ENCODE results near the gene MTMR2.

- TF ChIP-seq BHLHE40 (IDR thresholded peaks at IDR 0.05; ENCODE audit: borderline replicate concordance) (no peak), FOXM1 (IDR thresholded peaks at IDR 0.05; ENCODE audit: borderline replicate concordance) (no peak), NFRKB (IDR thresholded peaks at IDR 0.05) (no peak), SP1 (IDR thresholded peaks at IDR 0.05) (no peak)
Measured at GRCh38 chr11:95895815-95896214, 28.1 kb downstream of the MTMR2 start.
